IMR-90 (cell line): ENCODE results near the gene EXOC8. TPM values are rescaled to one million over a fixed set of nuclear protein-coding genes. Genes with fewer than 3 reads are reported as not detected.

Source experiments
- ATAC-seq: fragments of 200-7000 bp; cut with Tn5 transposase; 2 replicates; pipeline ENCODE4 v1.9.1; 2020; ENCODE audit warnings: low read depth, mild to moderate bottlenecking, moderate library complexity
- BruUV-seq: library from RNA; stranded (reverse); fragments of 400-500 nt; replicated peaks from 2 replicates; lab custom pipeline; 2021; lab: Mats Ljungman, UMichigan
- CTCF ChIA-PET: fragments of 300-600 bp; formaldehyde crosslinking; extraction: SDS; loops from one replicate; lab custom pipeline; 2021; ENCODE audit warnings: antibody characterized with exemption; lab: Yijun Ruan, JAX
- POLR2A ChIA-PET: fragments of 300-600 bp; sonication (Branson Sonifier 250); formaldehyde crosslinking; loops from one replicate; lab custom pipeline; 2022; ENCODE audit warnings: antibody characterized with exemption; ENCODE audit not compliant: unreplicated experiment; lab: Charles Lee
- DNase-seq: peaks from one replicate; pipeline ENCODE4 v3.0.0; 2013
- H2AFZ ChIP-seq: replicated peaks from 2 replicates; pipeline ENCODE3; 2013; ENCODE audit warnings: low read length, mild to moderate bottlenecking; ENCODE audit not compliant: poor library complexity
- H2AK5ac ChIP-seq: 2 replicates; pipeline ENCODE4 v1.6.1; 2013; ENCODE audit warnings: low read depth, low read length, inconsistent platforms
- H2AK9ac ChIP-seq: replicated peaks from 2 replicates; pipeline ENCODE3; 2013; ENCODE audit warnings: mild to moderate bottlenecking, low read depth, low read length, moderate library complexity; ENCODE audit not compliant: poor library complexity
- H2BK120ac ChIP-seq: 2 replicates; pipeline ENCODE4 v1.6.1; 2013; ENCODE audit warnings: low read depth, low read length, inconsistent platforms
- H2BK15ac ChIP-seq: 3 replicates; pipeline ENCODE4 v1.6.1; 2013; ENCODE audit warnings: low read depth, low read length, inconsistent platforms
- H2BK20ac ChIP-seq: 2 replicates; pipeline ENCODE4 v1.6.1; 2013; ENCODE audit warnings: low read depth, mild to moderate bottlenecking, inconsistent platforms, low read length, moderate library complexity
- H2BK5ac ChIP-seq: 2 replicates; pipeline ENCODE4 v1.6.1; 2013; ENCODE audit warnings: mild to moderate bottlenecking, low read depth, low read length, inconsistent platforms; ENCODE audit not compliant: poor library complexity, severe bottlenecking
- H3K14ac ChIP-seq: replicated peaks from 2 replicates; pipeline ENCODE4 v1.6.1; 2013; ENCODE audit warnings: low read depth, low read length, inconsistent platforms
- H3K18ac ChIP-seq: 2 replicates; pipeline ENCODE4 v1.6.1; 2013; ENCODE audit warnings: low read depth, low read length, control low read depth
- H3K23ac ChIP-seq: 2 replicates; pipeline ENCODE4 v1.6.1; 2013; ENCODE audit warnings: low read depth, low read length, inconsistent platforms
- H3K27ac ChIP-seq: 2 replicates; pipeline ENCODE4 v1.5.1; 2013; ENCODE audit warnings: mild to moderate bottlenecking, control low read depth, low read length; ENCODE audit not compliant: insufficient read depth
- H3K27me3 ChIP-seq: 2 replicates; pipeline ENCODE4 v1.6.1; 2013; ENCODE audit warnings: low read length; ENCODE audit not compliant: control insufficient read depth, insufficient read depth
- H3K36me3 ChIP-seq: 2 replicates; pipeline ENCODE4 v1.6.1; 2013; ENCODE audit warnings: low read length, mixed read lengths; ENCODE audit not compliant: control insufficient read depth, insufficient read depth
- H3K4ac ChIP-seq: 2 replicates; pipeline ENCODE4 v1.6.1; 2013; ENCODE audit warnings: low read depth, low read length, inconsistent platforms
- H3K4me1 ChIP-seq: 2 replicates; pipeline ENCODE4 v1.6.1; 2013; ENCODE audit warnings: low read length, mixed read lengths; ENCODE audit not compliant: control insufficient read depth, insufficient read depth
- H3K4me2 ChIP-seq: 2 replicates; pipeline ENCODE4 v1.6.1; 2013; ENCODE audit warnings: low read depth, mild to moderate bottlenecking, control low read depth, low read length, moderate library complexity
- H3K4me3 ChIP-seq: 2 replicates; pipeline ENCODE4 v1.5.1; 2013; ENCODE audit warnings: low read depth, mild to moderate bottlenecking, control low read depth, low read length, moderate library complexity; ENCODE audit not compliant: insufficient read depth
- H3K56ac ChIP-seq: 2 replicates; pipeline ENCODE4 v1.6.1; 2013; ENCODE audit warnings: low read length, inconsistent platforms; ENCODE audit not compliant: insufficient read depth; ENCODE audit errors: extremely low read depth
- H3K79me1 ChIP-seq, 2 experiments: 2 replicates each; pipeline ENCODE4 v1.6.1; 2013; ENCODE audit warnings: low read length in 2 of 2, inconsistent platforms in 1 of 2, low read depth in 1 of 2
- H3K9ac ChIP-seq: 2 replicates; pipeline ENCODE4 v1.6.1; 2013; ENCODE audit warnings: low read depth, low read length, control low read depth
- H3K9me1 ChIP-seq: 2 replicates; pipeline ENCODE4 v1.6.1; 2013; ENCODE audit warnings: low read length, inconsistent platforms; ENCODE audit not compliant: insufficient read depth
- H3K9me3 ChIP-seq: 2 replicates; pipeline ENCODE4 v1.6.1; 2013; ENCODE audit warnings: low read length; ENCODE audit not compliant: control insufficient read depth, insufficient read depth
- H4K20me1 ChIP-seq: 2 replicates; pipeline ENCODE4 v1.6.1; 2013; ENCODE audit warnings: low read length, inconsistent platforms; ENCODE audit not compliant: insufficient read depth
- H4K5ac ChIP-seq: 2 replicates; pipeline ENCODE4 v1.6.1; 2013; ENCODE audit warnings: mild to moderate bottlenecking, low read depth, low read length, control low read depth
- H4K8ac ChIP-seq, 2 experiments: 2 replicates each; pipeline ENCODE4 v1.6.1; 2013; ENCODE audit warnings: low read depth in 2 of 2, low read length in 2 of 2, control low read depth in 1 of 2, inconsistent platforms in 1 of 2
- H4K91ac ChIP-seq: 2 replicates; pipeline ENCODE4 v1.6.1; 2013; ENCODE audit warnings: low read depth, low read length, inconsistent platforms; ENCODE audit not compliant: insufficient read depth
- BHLHE40 ChIP-seq: fragments of 150-350 bp; IDR thresholded peaks from 2 replicates; pipeline ENCODE4 v1.6.1; 2016; ENCODE audit warnings: mild to moderate bottlenecking, low read depth, low read length
- CEBPB ChIP-seq: IDR thresholded peaks from 2 replicates; pipeline ENCODE4 v1.6.1; 2012; ENCODE audit warnings: low read depth, low read length, improper control_type of control experiment
- CHD1 ChIP-seq: IDR thresholded peaks from 2 replicates; pipeline ENCODE4 v1.6.1; 2012; ENCODE audit warnings: low read depth, low read length, improper control_type of control experiment
- CTCF ChIP-seq: conservative IDR thresholded peaks from 2 replicates; pipeline ENCODE4 v1.5.1; 2012; ENCODE audit warnings: mild to moderate bottlenecking, low read depth, low read length, improper control_type of control experiment
- ELK1 ChIP-seq: fragments of 150-350 bp; IDR thresholded peaks from 2 replicates; pipeline ENCODE4 v1.6.1; 2016; ENCODE audit warnings: low read depth, mild to moderate bottlenecking, low read length, moderate library complexity, borderline replicate concordance
- FOS ChIP-seq: fragments of 150-350 bp; IDR thresholded peaks from 2 replicates; pipeline ENCODE4 v1.6.1; 2016; ENCODE audit warnings: low read depth, low read length
- MAFK ChIP-seq: IDR thresholded peaks from 2 replicates; pipeline ENCODE4 v1.6.1; 2012; ENCODE audit warnings: low read depth, low read length, improper control_type of control experiment
- MAZ ChIP-seq: IDR thresholded peaks from 2 replicates; pipeline ENCODE4 v1.6.1; 2012; ENCODE audit warnings: low read depth, mild to moderate bottlenecking, low read length, improper control_type of control experiment, moderate library complexity, borderline replicate concordance
- MXI1 ChIP-seq: IDR thresholded peaks from 2 replicates; pipeline ENCODE4 v1.6.1; 2012; ENCODE audit warnings: low read depth, mild to moderate bottlenecking, low read length, moderate library complexity, borderline replicate concordance
- NFE2L2 ChIP-seq: fragments of 150-350 bp; IDR thresholded peaks from 2 replicates; pipeline ENCODE4 v1.6.1; 2016; ENCODE audit warnings: low read depth, mild to moderate bottlenecking, low read length
- POLR2A ChIP-seq: IDR thresholded peaks from 2 replicates; pipeline ENCODE4 v1.6.1; 2012; ENCODE audit warnings: mild to moderate bottlenecking, low read depth, low read length
- RAD21 ChIP-seq: IDR thresholded peaks from 2 replicates; pipeline ENCODE4 v1.6.1; 2012; ENCODE audit warnings: low read length, improper control_type of control experiment
- RCOR1 ChIP-seq: IDR thresholded peaks from 2 replicates; pipeline ENCODE4 v1.6.1; 2012; ENCODE audit warnings: mild to moderate bottlenecking, low read length, improper control_type of control experiment; ENCODE audit not compliant: insufficient replicate concordance
- RFX5 ChIP-seq: IDR thresholded peaks from 2 replicates; pipeline ENCODE4 v1.8.0; 2012; ENCODE audit warnings: low read depth, mild to moderate bottlenecking, low read length, moderate library complexity
- SMC3 ChIP-seq: fragments of 150-350 bp; IDR thresholded peaks from 2 replicates; pipeline ENCODE4 v1.6.1; 2016; ENCODE audit warnings: low read depth, mild to moderate bottlenecking, antibody characterized with exemption, low read length, moderate library complexity
- USF2 ChIP-seq: fragments of 150-350 bp; IDR thresholded peaks from 2 replicates; pipeline ENCODE4 v1.6.1; 2017; ENCODE audit warnings: mild to moderate bottlenecking, antibody characterized with exemption, low read length, low read depth
- WGBS, 2 experiments: methylation state at CpG; one replicate each; pipeline versions ENCODE4 v1.1.5 to v1.1.7; 2013; ENCODE audit warnings: missing lambda C conversion rate in 2 of 2; ENCODE audit not compliant: insufficient read length in 1 of 2; ENCODE audit errors: extremely low coverage in 2 of 2; 5-methylcytosine and 5-hydroxymethylcytosine counted together
- dilution Hi-C: fragments of 300-500 bp; cut with HindIII; formaldehyde crosslinking; loops from one replicate; pipeline ENCODE4 v1.14.3; 2018; ENCODE audit warnings: low sequenced_read_pairs; ENCODE audit not compliant: unreplicated experiment
- in situ Hi-C: fragments of 300-500 bp; cut with MboI; formaldehyde crosslinking; loops from 3 replicates; pipeline ENCODE4 v1.14.3; 2019; ENCODE audit warnings: low sequenced_read_pairs, inconsistent platforms, mixed read lengths
- intact Hi-C: fragments of 100-400 bp; cut with micrococcal nuclease; formaldehyde crosslinking; loops from 2 replicates; pipeline ENCODE4 v1.10.0; 2022
- polyA plus RNA-seq, 3 experiments: library from polyadenylated mRNA; depleted of rRNA; stranded (reverse); fragments of >200 nt; gene quantifications; 2 replicates each; pipeline ENCODE4 v1.2.3, GENCODE V29; 2012; ENCODE audit warnings: low replicate concordance in 1 of 3
- total RNA-seq: library from RNA; depleted of rRNA; stranded (reverse); fragments of >200 nt; gene quantifications from 2 replicates; pipeline ENCODE4 v1.2.3, GENCODE V29; 2012

Gene EXOC8
- total and polyA plus RNA-seq, 2 of the 4 experiments (the other 2 are of a cell fraction) = 2.6 to 11.5 TPM

- no peak for DNase-seq
- H3K27ac ChIP-seq = no peak overlapping the region
- no peak overlapping the region for H2AFZ ChIP-seq
- no peak for ATAC-seq
- H3K36me3 ChIP-seq = peaks cover 9% of the 10 kb centered on the region; the same call in 1 of the 2 replicates
- no peak overlapping the region for H4K91ac ChIP-seq
- no peak overlapping the region for H2BK20ac ChIP-seq
- H3K18ac ChIP-seq = no peak overlapping the region
- intact Hi-C loops = no loop called here
- H3K23ac ChIP-seq = no peak overlapping the region
- dilution Hi-C loops = no loop called here
- H3K56ac ChIP-seq = no peak overlapping the region
- no peak overlapping the region for H4K5ac ChIP-seq
- WGBS, 2 experiments = no CpG with 5 or more reads among the region's 2 CpGs
- H3K4ac ChIP-seq = no peak overlapping the region
- H2AK9ac ChIP-seq = no peak overlapping the region
- in situ Hi-C loops = no loop called here
- peaks cover 12 to 20% of the 10 kb centered on the region in 2 experiments for H3K79me1 ChIP-seq
- H3K4me2 ChIP-seq = no peak overlapping the region
- no TSS peak for BruUV-seq
- TF ChIP-seq ELK1 (no peak), SMC3 (no peak), RCOR1 (no peak), FOS (no peak), CHD1 (no peak), NFE2L2 (no peak), MAZ (no peak), CEBPB (no peak), RAD21 (no peak), POLR2A (no peak), BHLHE40 (no peak), MAFK (no peak), MXI1 (no peak), USF2 (no peak), RFX5 (no peak), CTCF (no peak)
- no peak overlapping the region for H3K9ac ChIP-seq
- peaks cover 5% of the 10 kb centered on the region for H3K4me1 ChIP-seq
- no peaks in the 10 kb centered on the region for H3K9me3 ChIP-seq
- H2BK5ac ChIP-seq = no peak overlapping the region
- H2BK120ac ChIP-seq = no peak overlapping the region
- H2AK5ac ChIP-seq = no peak overlapping the region
- ChIA-PET CTCF (interaction anchor here (0.5 to 1.2 kb wide), 3 partner anchors 64 to 262 kb away, joined by 3 read pairs; no protein-coding TSS in a partner anchor), POLR2A (no interaction called here)
- no peak overlapping the region for H4K8ac ChIP-seq
- no peaks in the 10 kb centered on the region for H4K20me1 ChIP-seq
- no peaks in the 10 kb centered on the region for H3K9me1 ChIP-seq
- no peak overlapping the region for H3K14ac ChIP-seq
- H3K4me3 ChIP-seq = no peak overlapping the region
- H3K27me3 ChIP-seq = no peaks in the 10 kb centered on the region
- no peak overlapping the region for H2BK15ac ChIP-seq
These were observed 14.2 kb upstream of the EXOC8 start for GRCh38 chr1:231351816-231352215.
